Hypothalamus (tissue), 51 donors: Measurements from ENCODE around the gene OLFM1.
"Not testable (repeated sequence)": the region's sequence is repeated elsewhere in the genome, so short reads cannot be mapped to it uniquely, and the experiment has no call there.

Experiments used
- DNase-seq, 51 donors: peaks; one replicate each; lab custom pipeline; 2025; lab: John Stamatoyannopoulos, UW

The OLFM1 gene

DNA sequence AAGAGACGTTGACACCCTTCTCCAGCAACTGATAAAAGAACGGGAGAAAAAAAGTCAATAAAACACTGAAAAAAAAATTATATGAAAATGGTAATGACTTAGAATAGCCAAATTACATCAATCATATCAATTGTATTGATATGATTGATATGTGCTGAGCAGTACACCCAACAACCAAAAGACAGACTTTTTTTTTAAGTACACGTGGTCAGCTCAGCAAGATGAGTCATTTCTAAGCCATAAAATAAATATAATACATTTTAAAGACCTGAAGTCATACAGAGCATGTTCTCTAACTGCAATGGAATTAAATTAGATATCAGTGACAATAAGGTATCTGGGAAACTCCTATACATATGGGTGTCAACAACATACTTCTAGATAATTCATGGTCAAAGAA lies 30.9 kb upstream of the OLFM1 start:
- no peak for DNase-seq

DNA sequence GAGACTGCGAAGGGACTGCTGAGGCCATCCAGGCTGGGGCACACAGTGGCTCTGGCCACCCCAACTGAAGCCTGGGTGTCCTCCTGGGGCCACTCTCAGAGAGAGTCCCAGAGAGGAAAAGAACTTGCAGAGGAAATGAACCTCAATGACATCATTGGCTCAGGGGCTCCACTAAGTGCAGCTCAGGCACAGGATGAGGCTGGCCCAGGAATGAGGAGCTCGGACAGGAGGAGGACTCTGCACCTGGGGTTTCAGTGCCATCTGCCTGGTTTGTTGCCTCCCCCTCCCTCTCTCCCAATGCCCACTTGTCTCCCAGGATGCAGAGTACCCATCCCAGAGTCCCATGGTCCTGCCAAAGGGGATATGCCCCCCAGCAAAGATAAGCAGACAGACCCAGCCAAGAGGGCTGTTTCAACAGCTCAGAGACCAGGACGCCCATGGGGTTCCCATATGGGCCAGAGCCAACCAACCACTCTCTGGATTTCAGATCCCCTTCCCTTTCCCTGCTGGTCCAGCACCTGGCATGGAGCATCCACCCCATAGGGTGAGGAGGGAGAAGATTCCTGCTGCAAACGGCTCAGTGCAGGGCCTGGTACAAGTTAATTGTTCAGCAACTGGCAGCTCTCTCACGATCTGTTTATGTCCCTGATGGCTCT lies 26.9 kb upstream of the OLFM1 start:
- DNase-seq = no peak

DNA sequence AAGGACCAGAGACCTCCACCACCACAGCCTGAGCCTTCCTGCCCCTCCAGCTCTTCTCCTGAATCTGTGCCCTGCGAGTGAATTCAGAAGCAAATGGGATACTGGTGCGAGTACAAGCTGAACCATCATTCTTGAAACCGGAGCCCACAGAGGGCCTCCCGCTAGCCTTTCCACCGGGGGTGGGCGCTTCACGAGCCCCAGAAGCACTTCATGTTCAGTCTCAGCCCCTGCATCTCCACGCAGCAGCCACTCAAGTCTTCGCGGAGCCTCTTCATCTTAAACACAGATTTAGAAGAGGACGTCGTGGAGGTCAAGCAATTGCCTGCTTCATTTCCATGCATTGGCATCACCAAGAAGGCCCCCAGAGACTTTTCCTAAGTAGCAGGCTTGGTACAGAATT lies 26.0 kb upstream of the OLFM1 start:
- DNase-seq = no peak

DNA sequence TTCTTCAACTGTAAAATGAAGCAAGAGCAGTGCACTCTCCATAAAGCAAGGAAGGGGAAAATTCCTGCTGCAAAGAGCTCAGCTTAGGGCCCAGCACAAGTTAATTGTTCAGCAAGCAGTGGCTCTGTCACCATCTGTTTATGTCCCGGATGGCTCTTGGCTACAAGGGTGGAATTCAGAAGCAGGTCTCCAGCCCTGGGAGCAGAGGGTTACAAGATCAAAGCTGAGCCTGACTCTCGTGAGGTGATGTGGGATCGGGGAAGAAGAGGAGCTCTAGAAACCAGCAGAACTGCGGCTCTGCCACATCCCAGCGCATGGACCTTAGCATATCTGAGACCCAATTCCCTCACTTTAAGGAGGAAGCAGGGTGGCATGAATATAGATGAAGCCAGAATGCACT lies 25.2 kb upstream of the OLFM1 start:
- no peak for DNase-seq

DNA sequence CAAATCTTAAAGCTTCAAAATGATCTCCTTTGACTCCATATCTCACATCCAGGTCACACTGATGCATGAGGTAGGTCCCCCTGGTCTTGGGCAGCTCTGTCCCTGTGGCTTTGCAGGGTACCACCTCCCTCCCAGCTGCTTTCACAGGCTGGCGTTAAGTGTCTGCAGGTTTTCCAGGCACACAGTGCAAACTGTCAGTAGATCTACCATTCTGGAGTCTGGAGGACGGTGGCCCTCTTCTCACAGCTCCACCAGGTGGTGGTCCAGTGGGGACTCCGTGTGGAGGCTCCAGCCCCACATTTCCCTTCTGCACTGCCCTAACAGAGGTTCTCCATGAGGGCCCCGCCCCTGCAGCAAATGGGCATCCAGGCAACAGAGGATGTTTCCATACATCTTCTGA lies 24.0 kb upstream of the OLFM1 start:
- DNase-seq = not testable (repeated sequence)

DNA sequence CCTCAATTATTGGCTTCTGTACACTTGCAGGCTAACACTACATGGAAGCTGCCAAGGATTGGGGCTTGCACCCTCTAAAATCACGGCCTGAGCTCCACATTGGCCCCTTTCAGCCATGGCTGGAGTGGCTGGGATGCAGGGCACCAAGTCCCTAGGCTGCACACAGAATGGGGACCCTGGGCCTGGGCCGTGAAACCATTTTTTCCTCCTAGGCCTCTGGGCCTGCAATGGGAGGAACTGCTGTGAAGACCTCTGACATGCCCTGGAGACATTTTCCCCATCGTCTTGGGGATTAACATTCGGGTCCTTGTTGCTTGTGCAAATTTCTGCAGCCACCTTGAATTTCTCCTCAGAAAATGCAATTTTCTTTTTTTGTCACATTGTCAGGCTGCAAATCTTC lies 23.6 kb upstream of the OLFM1 start:
- DNase-seq = not testable (repeated sequence)

DNA sequence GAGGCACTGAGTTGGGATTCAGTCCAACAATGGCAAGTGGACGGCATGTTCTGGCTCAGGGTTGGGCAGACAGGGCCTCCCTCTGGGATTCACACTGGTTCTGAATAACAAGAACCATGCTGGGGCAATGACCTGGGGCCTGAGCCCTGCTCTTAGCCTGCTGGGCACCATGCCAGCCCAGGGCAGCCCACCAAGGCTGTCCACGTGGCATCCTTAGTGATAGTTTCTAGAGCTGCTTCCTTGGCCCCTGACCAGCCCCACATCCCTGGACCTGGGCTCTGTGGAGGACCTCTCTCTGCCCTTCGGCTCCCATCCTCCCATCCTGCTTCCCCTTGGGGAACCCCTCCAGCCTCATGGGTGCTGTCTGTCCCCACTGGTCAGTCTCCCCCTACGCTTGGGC lies 22.3 kb upstream of the OLFM1 start:
- DNase-seq = no peak

DNA sequence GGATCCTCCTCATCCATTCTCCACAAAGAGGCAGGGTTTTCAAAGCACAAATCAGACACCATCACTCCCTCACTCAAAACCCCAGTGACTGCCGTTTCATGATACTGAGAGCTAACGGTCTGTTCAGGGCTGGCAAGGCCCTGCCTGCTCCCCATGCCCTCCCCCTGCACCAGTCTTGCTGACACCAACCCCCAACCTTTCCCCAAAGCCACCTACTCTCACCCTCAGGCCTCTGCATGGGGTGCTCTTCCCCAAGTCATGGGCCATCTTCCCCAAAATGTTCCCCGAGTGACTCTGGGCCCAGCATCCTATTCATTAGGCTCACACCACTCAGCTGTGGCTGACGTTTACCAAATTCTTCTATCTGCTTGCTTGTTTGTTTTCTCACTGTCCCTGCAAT lies 21.7 kb upstream of the OLFM1 start:
- no peak for DNase-seq

DNA sequence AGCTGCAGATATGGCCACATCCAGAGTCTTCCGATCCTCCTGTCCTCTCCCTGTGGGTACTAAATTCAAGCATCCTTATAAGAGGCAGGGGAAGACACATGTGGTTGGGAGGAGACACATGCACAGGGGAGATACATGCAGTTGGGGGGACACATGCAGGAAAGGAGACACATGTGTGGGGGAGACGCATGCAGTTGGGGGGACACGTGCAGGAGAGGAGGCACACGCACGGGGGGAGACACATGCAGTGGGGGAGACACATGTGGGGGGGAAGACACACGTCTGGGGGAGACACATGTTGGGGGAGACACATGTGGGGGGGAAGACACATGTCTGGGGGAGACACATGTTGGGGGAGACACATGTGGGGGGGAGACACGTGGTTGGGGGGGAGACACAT lies 21.2 kb upstream of the OLFM1 start:
- no peak for DNase-seq

DNA sequence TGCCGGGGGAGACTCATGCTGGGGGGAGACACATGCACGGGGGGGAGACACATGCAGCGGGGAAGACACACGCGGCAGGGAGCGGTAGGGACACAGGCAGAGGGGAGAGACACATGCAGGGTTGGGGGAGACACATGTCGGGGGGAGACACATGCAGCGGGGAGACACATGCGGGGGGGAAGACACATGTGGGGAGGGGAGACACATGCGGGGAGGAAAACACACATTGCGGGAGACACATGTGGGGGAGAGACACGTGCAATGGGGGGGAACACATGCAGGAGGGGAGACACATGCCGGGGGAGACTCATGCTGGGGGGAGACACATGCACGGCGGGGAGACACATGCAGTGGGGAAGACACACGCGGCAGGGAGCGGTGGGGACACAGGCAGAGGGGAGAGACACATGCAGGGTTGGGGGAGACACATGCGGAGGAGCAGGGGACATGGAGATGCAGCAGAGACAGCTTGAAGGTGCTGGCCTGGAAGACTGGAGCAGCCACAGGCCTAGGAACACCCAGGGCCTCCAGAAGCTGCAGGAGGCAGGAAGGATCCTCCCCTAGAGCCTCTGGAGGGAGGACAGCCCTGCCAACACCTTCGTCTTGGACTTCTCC lies 20.3 kb upstream of the OLFM1 start:
- no peak for DNase-seq

DNA sequence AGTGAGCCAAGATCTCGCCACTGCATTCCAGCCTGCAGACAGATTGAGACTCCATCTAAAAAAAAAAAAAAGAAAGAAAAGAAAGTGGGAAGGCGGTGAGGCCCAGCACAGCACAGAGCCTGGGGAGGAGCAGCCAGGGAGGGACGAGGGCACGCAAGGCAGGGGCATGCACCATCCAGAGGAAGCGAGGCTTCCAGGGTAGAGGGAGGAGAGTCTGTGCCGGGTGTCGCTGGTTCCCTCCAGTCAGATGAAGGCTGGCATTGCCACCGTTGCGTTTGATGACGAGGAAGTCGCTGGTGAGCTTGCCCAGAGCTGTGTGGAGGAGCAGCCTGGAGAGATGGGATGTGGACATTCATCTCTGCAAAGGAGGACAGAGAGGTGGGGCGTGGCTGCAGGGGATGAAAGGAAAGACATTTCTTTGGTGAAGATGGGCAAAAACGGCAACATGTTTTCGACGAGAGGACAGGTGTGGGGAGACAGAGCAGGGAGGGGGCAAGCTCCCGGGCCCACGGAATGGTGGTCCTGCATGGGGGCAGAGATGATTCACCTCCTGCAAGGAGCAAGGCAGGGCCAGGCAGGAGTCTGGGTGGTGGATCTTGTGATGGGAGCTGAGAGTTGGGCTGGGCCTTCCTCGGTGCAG lies 18.6 kb upstream of the OLFM1 start:
- DNase-seq = no peak

DNA sequence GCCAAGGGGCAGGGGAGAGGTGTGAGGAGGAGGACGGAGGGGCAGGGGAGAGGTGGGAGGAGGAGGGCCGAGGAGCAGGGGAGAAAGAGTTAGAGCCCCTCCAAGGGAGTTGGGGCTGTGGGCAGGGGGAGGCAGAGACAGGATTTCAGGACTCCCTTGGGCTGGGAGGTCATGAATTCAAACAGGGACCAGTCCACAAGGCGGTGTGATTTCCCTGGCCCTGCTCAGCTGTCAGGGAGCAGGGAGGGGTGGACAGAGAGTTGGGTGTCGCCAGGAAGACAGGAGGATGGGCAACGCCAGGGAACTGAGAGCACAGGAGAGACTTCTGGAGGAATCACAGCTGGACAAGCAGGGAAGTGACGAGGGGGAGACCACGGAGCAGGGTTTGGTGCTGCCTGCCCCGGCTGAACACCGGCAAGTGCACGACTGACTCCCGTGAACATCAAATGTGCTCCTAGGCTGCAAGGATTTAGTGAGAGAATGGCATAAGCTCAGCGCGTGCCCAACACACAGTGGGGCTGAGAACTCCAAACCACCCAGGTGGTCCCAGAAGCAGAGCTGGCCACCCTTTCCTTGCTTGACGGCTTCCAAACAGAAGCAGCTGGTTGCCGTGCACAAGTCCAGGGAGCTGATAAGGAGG lies 17.8 kb upstream of the OLFM1 start:
- no peak for DNase-seq

DNA sequence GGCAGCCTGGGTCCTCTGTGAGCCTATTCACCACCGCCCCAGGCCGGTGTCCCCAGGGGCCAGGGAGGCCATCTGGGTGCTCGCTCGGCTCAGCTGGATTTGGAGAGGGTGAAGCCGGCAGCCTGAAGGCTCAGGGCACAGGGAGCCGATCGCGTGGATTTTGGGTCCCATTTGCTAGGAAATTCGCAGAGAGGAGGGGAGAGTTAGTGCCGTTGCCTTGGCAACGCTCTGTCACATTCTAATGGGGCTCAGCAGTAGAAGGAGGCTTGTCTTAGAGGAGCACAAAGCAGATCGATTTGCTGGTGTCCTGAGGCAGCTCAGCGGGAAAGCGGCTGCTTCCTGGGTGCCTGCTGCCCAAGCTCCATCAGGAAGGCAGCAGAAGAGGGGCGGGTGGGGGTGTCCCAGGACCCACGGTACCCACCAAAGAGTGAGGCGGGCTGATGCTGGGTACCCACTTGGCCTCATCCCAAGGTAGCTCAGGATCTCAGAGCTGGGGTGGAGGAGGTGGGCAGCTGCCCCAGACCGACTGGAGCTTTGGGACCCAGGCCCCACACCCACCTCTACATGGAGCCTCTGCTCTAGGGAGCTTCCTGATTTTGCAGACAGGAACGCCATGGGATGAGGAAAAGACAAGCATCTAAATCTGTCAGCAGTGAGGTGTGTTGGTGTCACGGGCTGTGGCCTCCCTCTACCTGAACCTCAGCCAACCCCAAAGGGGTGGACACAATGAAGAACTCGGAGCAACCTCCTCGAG lies 17.1 kb upstream of the OLFM1 start:
- peak in 6 of 51 donors; percentile 11 to 42 (median 28) for DNase-seq

DNA sequence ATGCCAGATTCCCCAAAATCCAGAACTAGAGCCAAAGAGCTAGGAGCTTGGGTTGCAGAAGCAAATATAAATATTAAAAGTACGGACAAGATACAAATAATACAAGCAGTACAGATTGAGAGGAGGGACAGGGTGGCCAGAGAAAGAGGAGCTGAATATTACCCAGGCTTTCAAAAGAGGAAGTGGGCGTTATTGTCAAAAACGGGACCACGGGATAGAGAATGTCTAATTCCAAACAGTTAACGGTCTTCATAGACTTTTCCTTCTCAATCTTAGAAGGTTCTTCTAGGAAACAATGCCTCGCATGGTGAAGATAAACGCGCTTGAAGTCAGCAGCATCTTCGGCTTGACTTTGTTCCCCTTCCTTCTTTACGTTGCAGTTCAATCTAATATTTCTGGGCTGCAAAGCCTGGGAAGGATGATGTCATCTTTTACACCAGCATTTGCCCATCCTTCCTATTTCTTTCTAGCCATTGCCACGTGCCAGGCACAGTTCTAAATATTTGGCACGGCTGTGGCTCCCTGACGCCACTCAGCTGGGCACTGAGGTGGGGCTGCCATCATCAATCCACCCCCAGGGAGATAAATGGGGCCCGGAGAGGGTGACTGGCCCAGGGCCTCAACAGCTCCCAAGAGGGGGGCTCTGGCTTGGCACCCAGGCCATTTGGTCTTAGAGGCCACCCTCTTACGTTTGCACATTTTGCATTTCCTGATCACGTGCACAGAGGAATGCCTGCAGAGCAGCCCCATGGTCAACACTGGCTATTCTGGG lies 16.3 kb upstream of the OLFM1 start:
- no peak for DNase-seq

DNA sequence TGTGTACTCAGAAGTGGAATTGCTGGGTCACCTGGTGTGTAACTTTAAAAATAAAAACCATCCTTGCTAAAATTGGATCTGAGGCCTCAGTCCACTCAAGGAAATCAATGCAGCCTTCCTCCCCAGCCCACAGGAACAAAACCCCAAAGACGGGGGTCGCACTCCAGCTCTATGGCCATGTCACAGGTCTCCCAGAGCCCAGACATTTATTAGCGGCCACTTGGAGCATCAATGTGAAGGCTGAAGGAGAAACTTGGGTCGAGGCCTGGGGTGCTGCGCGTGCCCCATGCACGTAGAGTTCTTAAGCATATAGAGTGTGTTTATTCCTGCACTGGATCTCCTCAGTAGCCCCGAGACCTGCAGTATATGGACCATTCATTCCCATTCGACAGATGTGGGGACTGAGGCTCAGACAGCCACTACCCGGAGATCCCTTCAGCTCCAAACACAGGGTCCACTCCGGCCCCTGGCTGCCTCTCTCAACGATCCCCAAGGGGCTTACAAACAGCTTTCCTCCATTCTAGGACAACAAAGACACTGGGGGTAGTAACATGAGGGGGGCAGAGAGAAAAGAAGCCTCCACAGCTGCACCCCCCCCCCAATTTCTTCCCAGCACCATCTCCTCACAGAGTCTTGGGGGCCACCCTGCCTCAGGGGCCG lies 14.3 kb upstream of the OLFM1 start:
- DNase-seq = no peak

DNA sequence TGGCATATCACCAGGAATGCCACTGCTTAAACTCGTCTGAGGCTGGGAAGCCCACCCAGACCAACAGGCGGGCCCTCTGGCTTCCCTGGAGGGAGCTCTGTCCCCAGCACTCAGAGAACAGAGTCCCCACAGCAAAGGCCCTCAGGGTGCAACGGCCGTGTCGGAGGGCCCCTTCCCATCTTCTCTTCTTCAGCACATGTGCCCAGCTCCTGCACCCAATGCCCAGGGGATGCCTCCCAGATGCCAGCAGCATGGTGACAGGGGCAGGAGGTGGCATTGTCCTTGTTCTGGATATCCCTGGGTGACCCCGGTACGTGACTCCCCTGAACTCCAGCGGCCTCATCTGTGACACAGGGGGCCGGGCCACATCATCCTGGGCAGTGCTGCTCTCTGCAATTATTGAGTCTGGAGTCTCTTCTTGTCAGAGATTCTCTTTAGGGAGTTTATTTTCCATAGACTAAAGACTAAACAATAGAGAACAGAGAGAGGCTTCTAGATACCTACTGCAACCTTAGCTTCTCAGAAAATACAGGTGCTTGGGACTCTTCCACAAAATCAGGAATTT lies 13.6 kb upstream of the OLFM1 start:
- DNase-seq = no peak

DNA sequence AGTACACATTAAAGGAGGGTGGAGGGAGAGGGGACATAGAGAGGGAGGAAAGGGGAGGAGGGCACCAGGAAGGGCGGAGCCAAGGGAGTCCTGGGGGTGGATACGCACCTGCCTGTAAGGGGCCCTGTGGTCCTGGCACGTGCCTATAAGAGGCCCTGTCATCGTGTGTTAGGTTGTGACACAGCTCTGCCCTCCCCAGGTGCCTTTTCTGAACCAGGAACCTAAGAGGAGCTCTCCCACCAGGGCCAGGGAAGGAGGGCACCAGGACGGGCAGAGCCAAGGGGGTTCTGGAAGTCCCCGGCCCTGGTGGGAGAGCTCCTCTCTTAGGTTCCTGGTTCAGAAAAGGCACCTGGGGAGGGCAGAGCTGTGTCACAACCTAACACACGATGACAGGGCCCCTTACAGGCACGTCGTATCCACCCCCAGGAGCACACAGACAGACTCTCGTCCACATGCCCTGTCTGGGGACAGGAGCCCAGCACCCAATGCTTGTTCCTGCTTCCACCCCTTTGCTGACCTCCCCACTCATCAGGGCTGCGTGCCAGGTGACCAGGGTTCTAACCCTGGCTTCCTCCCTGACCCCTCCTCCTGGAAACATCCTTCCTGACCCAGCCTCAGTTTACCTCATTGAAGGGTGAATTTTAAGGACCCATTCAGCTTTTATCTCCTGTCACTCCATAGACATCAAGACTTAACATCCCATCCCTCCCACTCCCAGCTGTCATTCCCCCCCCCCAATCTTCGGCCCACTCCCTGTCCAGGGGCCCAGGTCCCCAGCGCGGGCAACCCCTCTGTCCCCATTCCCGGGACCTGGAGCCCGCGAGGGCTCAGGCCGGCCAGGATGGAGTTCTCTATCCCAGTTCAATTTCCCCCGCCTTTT lies 12.9 kb upstream of the OLFM1 start:
- DNase-seq = no peak
